GM23338 (cell line): ENCODE results near the gene DDX19B. TPM values are rescaled to one million over a fixed set of nuclear protein-coding genes. Genes with fewer than 3 reads are reported as not detected.

ENCODE experiments used
- ATAC-seq: fragments of 200-7000 bp; cut with Tn5 transposase; 3 replicates; pipeline ENCODE4 v1.9.1; 2020
- DNase-seq: peaks from one replicate; pipeline ENCODE4 v3.0.0-alpha.2; 2015; ENCODE audit warnings: low spot score
- H2AFZ ChIP-seq: fragments of 200-600 bp; sonication (generic); 2 replicates; pipeline ENCODE4 v1.8.0; 2016; ENCODE audit warnings: antibody characterized with exemption, mild to moderate bottlenecking, moderate library complexity
- H3F3A ChIP-seq: fragments of 200-600 bp; sonication (generic); replicated peaks from 2 replicates; pipeline ENCODE4 v1.8.0; 2017; ENCODE audit warnings: antibody characterized with exemption, mixed run types, low read depth
- H3K27ac ChIP-seq: fragments of 200-600 bp; sonication (generic); 2 replicates; pipeline ENCODE4 v1.6.1; 2016; ENCODE audit warnings: low read depth
- H3K27me3 ChIP-seq: fragments of 200-600 bp; sonication (generic); 2 replicates; pipeline ENCODE4 v1.8.0; 2016; ENCODE audit warnings: mild to moderate bottlenecking, mixed run types, moderate library complexity; ENCODE audit not compliant: insufficient read depth
- H3K36me3 ChIP-seq: fragments of 200-600 bp; sonication (generic); 2 replicates; pipeline ENCODE4 v1.8.0; 2016; ENCODE audit warnings: mild to moderate bottlenecking; ENCODE audit not compliant: insufficient read depth
- H3K4me1 ChIP-seq: fragments of 200-600 bp; sonication (generic); 2 replicates; pipeline ENCODE4 v1.8.0; 2016; ENCODE audit warnings: mild to moderate bottlenecking, moderate library complexity; ENCODE audit not compliant: insufficient read depth
- H3K4me2 ChIP-seq: fragments of 200-600 bp; sonication (generic); 2 replicates; pipeline ENCODE4 v1.7.1; 2017; ENCODE audit warnings: mixed run types
- H3K4me3 ChIP-seq: fragments of 200-600 bp; sonication (generic); 2 replicates; pipeline ENCODE4 v1.6.1; 2016; ENCODE audit warnings: mixed run types
- H3K79me2 ChIP-seq: fragments of 200-600 bp; sonication (generic); replicated peaks from 2 replicates; pipeline ENCODE4 v1.8.0; 2017; ENCODE audit warnings: mild to moderate bottlenecking; ENCODE audit not compliant: insufficient read depth
- H3K9me2 ChIP-seq: fragments of 200-600 bp; sonication (generic); 2 replicates; pipeline ENCODE4 v1.8.0; 2017; ENCODE audit not compliant: insufficient read depth
- H4K20me1 ChIP-seq: fragments of 200-600 bp; sonication (generic); replicated peaks from 2 replicates; pipeline ENCODE4 v1.8.0; 2017; ENCODE audit warnings: mild to moderate bottlenecking; ENCODE audit not compliant: insufficient read depth
- H3K27ac Mint-ChIP-seq: 2 replicates; pipeline ENCODE4 v1.8.0; 2020; ENCODE audit warnings: inconsistent platforms, mild to moderate bottlenecking, moderate library complexity, mixed read lengths
- H3K27me3 Mint-ChIP-seq: 3 replicates; pipeline ENCODE4 v1.8.0; 2022; ENCODE audit warnings: low read depth, mild to moderate bottlenecking, moderate library complexity, mixed read lengths, inconsistent platforms; ENCODE audit not compliant: insufficient read depth, poor library complexity
- H3K36me3 Mint-ChIP-seq: 3 replicates; pipeline ENCODE4 v1.8.0; 2021; ENCODE audit warnings: low read depth, mild to moderate bottlenecking, inconsistent platforms, moderate library complexity, mixed read lengths
- H3K4me1 Mint-ChIP-seq: 3 replicates; pipeline ENCODE4 v1.8.0; 2020; ENCODE audit warnings: mild to moderate bottlenecking, inconsistent platforms, mixed read lengths
- H3K4me3 Mint-ChIP-seq: 3 replicates; pipeline ENCODE4 v1.8.0; 2021; ENCODE audit warnings: moderate library complexity, mild to moderate bottlenecking, inconsistent platforms, mixed read lengths
- H3K9me3 Mint-ChIP-seq: 3 replicates; pipeline ENCODE4 v1.8.0; 2020; ENCODE audit warnings: moderate library complexity, mild to moderate bottlenecking, inconsistent platforms, mixed read lengths
- JUNB ChIP-seq: IDR thresholded peaks from one replicate; pipeline ENCODE4 v1.6.1; 2016; ENCODE audit warnings: antibody characterized with exemption; ENCODE audit not compliant: unreplicated experiment
- POLR2AphosphoS5 ChIP-seq: IDR thresholded peaks from 2 replicates; pipeline ENCODE4 v1.6.1; 2016; ENCODE audit warnings: antibody characterized with exemption, low read depth
- STAT1 ChIP-seq: IDR thresholded peaks from one replicate; pipeline ENCODE4 v1.6.1; 2016; ENCODE audit warnings: antibody characterized with exemption; ENCODE audit not compliant: unreplicated experiment
- ZNF114 ChIP-seq: fragments of 250-450 bp; sonication (Bioruptor Pico); IDR thresholded peaks from 2 replicates; pipeline ENCODE4 v1.5.0; 2020; ENCODE audit warnings: mild to moderate bottlenecking, moderate library complexity
- polyA plus RNA-seq: library from polyadenylated mRNA; unstranded; fragments of >200 nt; fragmentation: Nextera tagmentation; extraction: Ambion mirVana; gene quantifications from 2 replicates; pipeline ENCODE4 v1.2.1, GENCODE V29; 2016
- total RNA-seq: library from RNA; depleted of rRNA; stranded (reverse); fragments of >200 nt; shearing (Covaris generic); gene quantifications from 2 replicates; pipeline ENCODE4 v1.2.3, GENCODE V29; 2014
- TF ChIP-seq, protein P1 (sequence below): IDR thresholded peaks from 2 replicates; pipeline ENCODE4 v1.6.1; 2016; ENCODE audit warnings: antibody characterized with exemption
- TF ChIP-seq, protein P2 (sequence below): IDR thresholded peaks from one replicate; pipeline ENCODE4 v1.6.1; 2018; ENCODE audit warnings: antibody characterized with exemption; ENCODE audit not compliant: unreplicated experiment
- TF ChIP-seq, protein P3 (sequence below), 2 experiments: fragments of 200-600 bp in 1 of 2; sonication (generic) in 1 of 2; conservative IDR thresholded peaks; 2 replicates each; pipeline versions ENCODE4 v1.5.1 to v1.6.1; 2016 to 2017; ENCODE audit warnings: antibody characterized with exemption in 2 of 2, low read depth in 2 of 2, mild to moderate bottlenecking in 2 of 2, moderate library complexity in 1 of 2
- TF ChIP-seq, protein P4 (sequence below): fragments of 250-450 bp; sonication (Bioruptor Pico); IDR thresholded peaks from 2 replicates; pipeline ENCODE4 v1.5.0; 2020; ENCODE audit warnings: mild to moderate bottlenecking, moderate library complexity

The DDX19B gene
- total and polyA plus RNA-seq, 2 experiments from 2014 or later = 42.2 to 45.8 TPM

DNA sequence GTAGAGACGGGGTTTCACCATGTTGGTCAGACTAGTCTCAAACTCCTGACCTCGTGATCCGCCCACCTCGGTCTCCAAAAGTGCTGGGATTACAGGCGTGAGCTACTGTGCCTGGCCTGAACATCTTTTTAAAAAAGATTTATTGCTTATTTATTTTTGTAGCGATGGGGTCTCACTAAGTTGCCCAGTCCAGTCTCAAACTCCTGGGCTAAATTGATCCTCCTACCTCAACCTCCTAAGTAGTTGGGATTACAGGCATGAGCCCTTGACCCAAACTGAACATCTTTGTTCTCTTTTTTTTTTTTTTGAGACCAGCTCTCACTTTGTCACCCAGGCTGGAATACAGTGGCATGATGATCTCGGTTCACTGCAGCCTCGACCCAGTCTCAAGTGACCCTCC, 75.2 kb downstream of the DDX19B start (continued):
- TF ChIP-seq JUNB = no peak
- TF ChIP-seq, protein P1, sequence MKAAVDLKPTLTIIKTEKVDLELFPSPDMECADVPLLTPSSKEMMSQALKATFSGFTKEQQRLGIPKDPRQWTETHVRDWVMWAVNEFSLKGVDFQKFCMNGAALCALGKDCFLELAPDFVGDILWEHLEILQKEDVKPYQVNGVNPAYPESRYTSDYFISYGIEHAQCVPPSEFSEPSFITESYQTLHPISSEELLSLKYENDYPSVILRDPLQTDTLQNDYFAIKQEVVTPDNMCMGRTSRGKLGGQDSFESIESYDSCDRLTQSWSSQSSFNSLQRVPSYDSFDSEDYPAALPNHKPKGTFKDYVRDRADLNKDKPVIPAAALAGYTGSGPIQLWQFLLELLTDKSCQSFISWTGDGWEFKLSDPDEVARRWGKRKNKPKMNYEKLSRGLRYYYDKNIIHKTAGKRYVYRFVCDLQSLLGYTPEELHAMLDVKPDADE = no peak
- TF ChIP-seq, protein P2, sequence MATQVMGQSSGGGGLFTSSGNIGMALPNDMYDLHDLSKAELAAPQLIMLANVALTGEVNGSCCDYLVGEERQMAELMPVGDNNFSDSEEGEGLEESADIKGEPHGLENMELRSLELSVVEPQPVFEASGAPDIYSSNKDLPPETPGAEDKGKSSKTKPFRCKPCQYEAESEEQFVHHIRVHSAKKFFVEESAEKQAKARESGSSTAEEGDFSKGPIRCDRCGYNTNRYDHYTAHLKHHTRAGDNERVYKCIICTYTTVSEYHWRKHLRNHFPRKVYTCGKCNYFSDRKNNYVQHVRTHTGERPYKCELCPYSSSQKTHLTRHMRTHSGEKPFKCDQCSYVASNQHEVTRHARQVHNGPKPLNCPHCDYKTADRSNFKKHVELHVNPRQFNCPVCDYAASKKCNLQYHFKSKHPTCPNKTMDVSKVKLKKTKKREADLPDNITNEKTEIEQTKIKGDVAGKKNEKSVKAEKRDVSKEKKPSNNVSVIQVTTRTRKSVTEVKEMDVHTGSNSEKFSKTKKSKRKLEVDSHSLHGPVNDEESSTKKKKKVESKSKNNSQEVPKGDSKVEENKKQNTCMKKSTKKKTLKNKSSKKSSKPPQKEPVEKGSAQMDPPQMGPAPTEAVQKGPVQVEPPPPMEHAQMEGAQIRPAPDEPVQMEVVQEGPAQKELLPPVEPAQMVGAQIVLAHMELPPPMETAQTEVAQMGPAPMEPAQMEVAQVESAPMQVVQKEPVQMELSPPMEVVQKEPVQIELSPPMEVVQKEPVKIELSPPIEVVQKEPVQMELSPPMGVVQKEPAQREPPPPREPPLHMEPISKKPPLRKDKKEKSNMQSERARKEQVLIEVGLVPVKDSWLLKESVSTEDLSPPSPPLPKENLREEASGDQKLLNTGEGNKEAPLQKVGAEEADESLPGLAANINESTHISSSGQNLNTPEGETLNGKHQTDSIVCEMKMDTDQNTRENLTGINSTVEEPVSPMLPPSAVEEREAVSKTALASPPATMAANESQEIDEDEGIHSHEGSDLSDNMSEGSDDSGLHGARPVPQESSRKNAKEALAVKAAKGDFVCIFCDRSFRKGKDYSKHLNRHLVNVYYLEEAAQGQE = no peak
- no peak for TF ChIP-seq STAT1
- TF ChIP-seq ZNF114 (CRISPR knock-in tag) = no peak
- TF ChIP-seq POLR2AphosphoS5 = no peak

DNA sequence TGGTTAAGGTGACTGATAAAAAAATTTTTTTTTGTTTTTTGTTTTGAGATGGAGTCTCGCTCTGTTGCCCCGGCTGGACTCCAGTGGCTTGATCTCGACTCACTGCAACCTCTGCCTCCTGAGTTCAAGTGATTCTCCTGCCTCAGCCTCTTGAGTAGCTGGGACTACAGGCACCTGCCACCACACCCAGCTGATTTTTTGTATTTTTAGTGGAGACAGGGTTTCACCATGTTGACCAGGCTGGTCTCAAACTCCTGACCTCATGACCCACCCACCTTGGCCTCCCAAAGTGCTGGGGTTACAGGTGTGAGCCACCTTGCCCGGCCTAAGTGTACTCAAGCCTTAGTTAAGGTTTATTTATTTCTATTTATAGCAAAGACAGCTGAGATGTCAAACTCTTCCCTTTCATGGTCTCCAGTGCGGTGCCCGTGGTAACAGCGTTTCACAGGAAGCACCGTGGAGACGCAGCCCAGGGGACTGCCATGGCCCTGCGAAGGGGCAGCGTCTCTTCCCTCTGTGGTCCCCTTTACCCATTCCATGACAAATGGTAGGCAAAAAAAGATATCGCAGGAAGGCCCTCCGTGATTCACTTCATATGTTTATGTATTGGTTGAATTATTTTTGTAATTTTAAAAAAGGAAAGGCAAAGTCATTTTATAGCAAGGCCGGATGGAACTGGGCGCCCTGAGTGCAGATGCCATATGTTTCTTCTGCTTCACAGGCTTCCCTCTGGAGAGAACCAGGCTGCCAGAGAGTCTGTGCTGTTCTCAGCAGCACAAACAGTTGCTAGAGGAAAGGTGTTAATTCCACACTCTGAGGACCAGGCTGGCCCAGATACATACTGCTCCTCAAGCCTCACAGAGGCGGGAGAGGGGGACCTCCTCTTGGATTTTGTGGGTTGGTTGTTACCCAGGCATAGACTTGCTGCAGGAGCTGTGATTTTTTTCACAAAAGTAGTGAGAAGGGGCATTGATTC, 76.9 kb downstream of the DDX19B start:
- Histone ChIP-seq H3K27me3 (no peaks in the 10 kb centered on the region), H3K79me2 (peaks cover 11% of the 10 kb centered on the region), H4K20me1 (peaks cover 4% of the 10 kb centered on the region), H2AFZ (no peak overlapping the region), H3K9me2 (no peaks in the 10 kb centered on the region), H3K4me1 (peaks cover 12% of the 10 kb centered on the region), H3F3A (peaks cover 38% of the 10 kb centered on the region), H3K4me3 (no peak overlapping the region), H3K27ac (peak overlapping the region; percentile 78), H3K4me2 (no peak overlapping the region), H3K36me3 (peaks cover 17% of the 10 kb centered on the region)
- Mint-ChIP-seq H3K27me3 (peaks cover 25% of the 10 kb centered on the region), H3K4me1 (peaks cover 10% of the 10 kb centered on the region; the same call in 2 of the 3 replicates), H3K9me3 (no peaks in the 10 kb centered on the region), H3K27ac (0 out of 2 replicates have a peak overlapping the region, but pooled peaks have one; percentile 55), H3K36me3 (peaks cover 59% of the 10 kb centered on the region), H3K4me3 (no peak overlapping the region; the same call in 2 of the 3 replicates)
- ATAC-seq (no peak), DNase-seq (no peak)
- TF ChIP-seq JUNB (no peak), STAT1 (no peak), ZNF114 (CRISPR knock-in tag) (no peak)
- TF ChIP-seq, protein P1 = no peak
- TF ChIP-seq, protein P3, sequence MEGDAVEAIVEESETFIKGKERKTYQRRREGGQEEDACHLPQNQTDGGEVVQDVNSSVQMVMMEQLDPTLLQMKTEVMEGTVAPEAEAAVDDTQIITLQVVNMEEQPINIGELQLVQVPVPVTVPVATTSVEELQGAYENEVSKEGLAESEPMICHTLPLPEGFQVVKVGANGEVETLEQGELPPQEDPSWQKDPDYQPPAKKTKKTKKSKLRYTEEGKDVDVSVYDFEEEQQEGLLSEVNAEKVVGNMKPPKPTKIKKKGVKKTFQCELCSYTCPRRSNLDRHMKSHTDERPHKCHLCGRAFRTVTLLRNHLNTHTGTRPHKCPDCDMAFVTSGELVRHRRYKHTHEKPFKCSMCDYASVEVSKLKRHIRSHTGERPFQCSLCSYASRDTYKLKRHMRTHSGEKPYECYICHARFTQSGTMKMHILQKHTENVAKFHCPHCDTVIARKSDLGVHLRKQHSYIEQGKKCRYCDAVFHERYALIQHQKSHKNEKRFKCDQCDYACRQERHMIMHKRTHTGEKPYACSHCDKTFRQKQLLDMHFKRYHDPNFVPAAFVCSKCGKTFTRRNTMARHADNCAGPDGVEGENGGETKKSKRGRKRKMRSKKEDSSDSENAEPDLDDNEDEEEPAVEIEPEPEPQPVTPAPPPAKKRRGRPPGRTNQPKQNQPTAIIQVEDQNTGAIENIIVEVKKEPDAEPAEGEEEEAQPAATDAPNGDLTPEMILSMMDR (conservative IDR thresholded peaks at IDR 0.05; ENCODE audit: low read depth in 2 of 2) = no peak
- TF ChIP-seq, protein P4, sequence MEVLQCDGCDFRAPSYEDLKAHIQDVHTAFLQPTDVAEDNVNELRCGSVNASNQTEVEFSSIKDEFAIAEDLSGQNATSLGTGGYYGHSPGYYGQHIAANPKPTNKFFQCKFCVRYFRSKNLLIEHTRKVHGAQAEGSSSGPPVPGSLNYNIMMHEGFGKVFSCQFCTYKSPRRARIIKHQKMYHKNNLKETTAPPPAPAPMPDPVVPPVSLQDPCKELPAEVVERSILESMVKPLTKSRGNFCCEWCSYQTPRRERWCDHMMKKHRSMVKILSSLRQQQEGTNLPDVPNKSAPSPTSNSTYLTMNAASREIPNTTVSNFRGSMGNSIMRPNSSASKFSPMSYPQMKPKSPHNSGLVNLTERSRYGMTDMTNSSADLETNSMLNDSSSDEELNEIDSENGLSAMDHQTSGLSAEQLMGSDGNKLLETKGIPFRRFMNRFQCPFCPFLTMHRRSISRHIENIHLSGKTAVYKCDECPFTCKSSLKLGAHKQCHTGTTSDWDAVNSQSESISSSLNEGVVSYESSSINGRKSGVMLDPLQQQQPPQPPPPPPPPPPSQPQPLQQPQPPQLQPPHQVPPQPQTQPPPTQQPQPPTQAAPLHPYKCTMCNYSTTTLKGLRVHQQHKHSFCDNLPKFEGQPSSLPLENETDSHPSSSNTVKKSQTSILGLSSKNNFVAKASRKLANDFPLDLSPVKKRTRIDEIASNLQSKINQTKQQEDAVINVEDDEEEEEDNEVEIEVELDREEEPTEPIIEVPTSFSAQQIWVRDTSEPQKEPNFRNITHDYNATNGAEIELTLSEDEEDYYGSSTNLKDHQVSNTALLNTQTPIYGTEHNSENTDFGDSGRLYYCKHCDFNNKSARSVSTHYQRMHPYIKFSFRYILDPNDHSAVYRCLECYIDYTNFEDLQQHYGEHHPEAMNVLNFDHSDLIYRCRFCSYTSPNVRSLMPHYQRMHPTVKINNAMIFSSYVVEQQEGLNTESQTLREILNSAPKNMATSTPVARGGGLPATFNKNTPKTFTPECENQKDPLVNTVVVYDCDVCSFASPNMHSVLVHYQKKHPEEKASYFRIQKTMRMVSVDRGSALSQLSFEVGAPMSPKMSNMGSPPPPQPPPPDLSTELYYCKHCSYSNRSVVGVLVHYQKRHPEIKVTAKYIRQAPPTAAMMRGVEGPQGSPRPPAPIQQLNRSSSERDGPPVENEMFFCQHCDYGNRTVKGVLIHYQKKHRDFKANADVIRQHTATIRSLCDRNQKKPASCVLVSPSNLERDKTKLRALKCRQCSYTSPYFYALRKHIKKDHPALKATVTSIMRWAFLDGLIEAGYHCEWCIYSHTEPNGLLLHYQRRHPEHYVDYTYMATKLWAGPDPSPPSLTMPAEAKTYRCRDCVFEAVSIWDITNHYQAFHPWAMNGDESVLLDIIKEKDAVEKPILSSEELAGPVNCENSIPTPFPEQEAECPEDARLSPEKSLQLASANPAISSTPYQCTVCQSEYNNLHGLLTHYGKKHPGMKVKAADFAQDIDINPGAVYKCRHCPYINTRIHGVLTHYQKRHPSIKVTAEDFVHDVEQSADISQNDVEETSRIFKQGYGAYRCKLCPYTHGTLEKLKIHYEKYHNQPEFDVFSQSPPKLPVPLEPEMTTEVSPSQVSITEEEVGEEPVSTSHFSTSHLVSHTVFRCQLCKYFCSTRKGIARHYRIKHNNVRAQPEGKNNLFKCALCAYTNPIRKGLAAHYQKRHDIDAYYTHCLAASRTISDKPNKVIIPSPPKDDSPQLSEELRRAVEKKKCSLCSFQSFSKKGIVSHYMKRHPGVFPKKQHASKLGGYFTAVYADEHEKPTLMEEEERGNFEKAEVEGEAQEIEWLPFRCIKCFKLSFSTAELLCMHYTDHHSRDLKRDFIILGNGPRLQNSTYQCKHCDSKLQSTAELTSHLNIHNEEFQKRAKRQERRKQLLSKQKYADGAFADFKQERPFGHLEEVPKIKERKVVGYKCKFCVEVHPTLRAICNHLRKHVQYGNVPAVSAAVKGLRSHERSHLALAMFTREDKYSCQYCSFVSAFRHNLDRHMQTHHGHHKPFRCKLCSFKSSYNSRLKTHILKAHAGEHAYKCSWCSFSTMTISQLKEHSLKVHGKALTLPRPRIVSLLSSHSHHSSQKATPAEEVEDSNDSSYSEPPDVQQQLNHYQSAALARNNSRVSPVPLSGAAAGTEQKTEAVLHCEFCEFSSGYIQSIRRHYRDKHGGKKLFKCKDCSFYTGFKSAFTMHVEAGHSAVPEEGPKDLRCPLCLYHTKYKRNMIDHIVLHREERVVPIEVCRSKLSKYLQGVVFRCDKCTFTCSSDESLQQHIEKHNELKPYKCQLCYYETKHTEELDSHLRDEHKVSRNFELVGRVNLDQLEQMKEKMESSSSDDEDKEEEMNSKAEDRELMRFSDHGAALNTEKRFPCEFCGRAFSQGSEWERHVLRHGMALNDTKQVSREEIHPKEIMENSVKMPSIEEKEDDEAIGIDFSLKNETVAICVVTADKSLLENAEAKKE (CRISPR knock-in tag) = no peak
